B cell (primary cell): Measurements from ENCODE around the gene GARS1. TPM values are rescaled to one million over a fixed set of nuclear protein-coding genes. Genes with fewer than 3 reads are reported as not detected.

Experiments used
- ATAC-seq: fragments of 200-7000 bp; cut with Tn5 transposase; one replicate; pipeline ENCODE4 v1.10.0; 2021; ENCODE audit warnings: low read depth, mild to moderate bottlenecking, moderate number of reproducible peaks, moderate library complexity
- CTCF ChIA-PET: fragments of 350-600 bp; sonication (Branson Sonifier 250); formaldehyde crosslinking; loops from one replicate; lab custom pipeline; 2021; ENCODE audit warnings: antibody characterized with exemption, inconsistent platforms; lab: Charles Lee
- POLR2A ChIA-PET: fragments of 350-600 bp; sonication (Branson Sonifier 250); formaldehyde crosslinking; loops from one replicate; lab custom pipeline; 2021; ENCODE audit warnings: antibody characterized with exemption; lab: Charles Lee
- DNase-seq: peaks from one replicate; pipeline ENCODE4 v3.0.0; 2013
- H2AFZ ChIP-seq: 2 replicates; pipeline ENCODE4 v1.6.1; 2012; ENCODE audit warnings: mild to moderate bottlenecking, low read depth, low read length; ENCODE audit not compliant: insufficient read depth, poor library complexity, severe bottlenecking
- H3K27ac ChIP-seq, 2 donors: 1 replicate in 1 of 2; 2 replicates in 1 of 2; pipeline ENCODE4 v1.5.1; 2012 to 2013; ENCODE audit warnings: low read length in 2 of 2, mild to moderate bottlenecking in 2 of 2, moderate library complexity in 1 of 2
- H3K27me3 ChIP-seq, 4 experiments: fragments of 200-600 bp in 1 of 4; sonication (generic) in 1 of 4; replicated peaks in 1 of 4; 1 replicate in 2 of 4; 2 replicates in 2 of 4; pipeline versions ENCODE4 v1.6.1 to v1.7.0; 2013 to 2016; ENCODE audit warnings: low read length in 3 of 4, mild to moderate bottlenecking in 2 of 4, mixed read lengths in 1 of 4, moderate library complexity in 1 of 4; ENCODE audit not compliant: insufficient read depth in 4 of 4, control insufficient read depth in 3 of 4; ENCODE audit errors: control extremely low read depth in 1 of 4
- H3K36me3 ChIP-seq, 2 experiments: replicated peaks in 1 of 2; 1 replicate in 1 of 2; 2 replicates in 1 of 2; pipeline versions ENCODE4 v1.6.1 to v1.7.1; 2013; ENCODE audit warnings: low read length in 1 of 2; ENCODE audit not compliant: insufficient read depth in 2 of 2, control insufficient read depth in 1 of 2; ENCODE audit errors: control extremely low read depth in 1 of 2, extremely low read depth in 1 of 2
- H3K4me1 ChIP-seq, 2 donors: fragments of 200-600 bp in 1 of 2; sonication (generic) in 1 of 2; 1 replicate in 1 of 2; 2 replicates in 1 of 2; pipeline versions ENCODE4 v1.5.1 to v1.6.1; 2013 to 2017; ENCODE audit warnings: low read length in 2 of 2; ENCODE audit not compliant: control insufficient read depth in 2 of 2, insufficient read depth in 2 of 2
- H3K4me2 ChIP-seq: replicated peaks from 2 replicates; pipeline ENCODE3; 2012; ENCODE audit warnings: mild to moderate bottlenecking, low read depth, low read length; ENCODE audit not compliant: poor library complexity, severe bottlenecking
- H3K4me3 ChIP-seq, 5 experiments: fragments of 200-600 bp in 1 of 5; sonication (generic) in 1 of 5; 1 replicate in 3 of 5; 2 replicates in 2 of 5; pipeline versions ENCODE4 v1.5.1 to v1.7.0; 2011 to 2016; ENCODE audit warnings: low read length in 4 of 5, mild to moderate bottlenecking in 4 of 5, low read depth in 2 of 5, control low read depth in 1 of 5, moderate library complexity in 1 of 5; ENCODE audit not compliant: insufficient read depth in 1 of 5; ENCODE audit errors: control extremely low read depth in 1 of 5, extremely low read depth in 1 of 5
- H3K79me2 ChIP-seq: fragments of 200-600 bp; sonication (generic); one replicate; pipeline ENCODE4 v1.6.0; 2016; ENCODE audit warnings: low read length; ENCODE audit not compliant: control insufficient read depth, insufficient read depth
- H3K9ac ChIP-seq: fragments of 200-600 bp; sonication (generic); 2 replicates; pipeline ENCODE4 v1.6.1; 2017; ENCODE audit warnings: mild to moderate bottlenecking, low read length, moderate library complexity
- H3K9me3 ChIP-seq, 3 donors: one replicate each; pipeline versions ENCODE4 v1.6.1 to v1.7.1; 2013; ENCODE audit warnings: low read length in 2 of 3; ENCODE audit not compliant: control insufficient read depth in 2 of 3, insufficient read depth in 1 of 3; ENCODE audit errors: control extremely low read depth in 1 of 3
- H4K20me1 ChIP-seq: 2 replicates; pipeline ENCODE4 v1.6.0; 2012; ENCODE audit warnings: mild to moderate bottlenecking, low read length; ENCODE audit not compliant: insufficient read depth, control insufficient read depth, poor library complexity, severe bottlenecking
- H3K27ac Mint-ChIP-seq: one replicate; pipeline ENCODE4 v1.8.0; 2021; ENCODE audit warnings: mixed read lengths
- H3K27me3 Mint-ChIP-seq: one replicate; pipeline ENCODE4 v1.8.0; 2021; ENCODE audit warnings: mixed read lengths
- H3K4me1 Mint-ChIP-seq: one replicate; pipeline ENCODE4 v1.8.0; 2021; ENCODE audit warnings: mixed read lengths
- H3K4me3 Mint-ChIP-seq: one replicate; pipeline ENCODE4 v1.8.0; 2021; ENCODE audit warnings: mixed read lengths
- H3K9me3 Mint-ChIP-seq: one replicate; pipeline ENCODE4 v1.8.0; 2022; ENCODE audit warnings: mixed read lengths; ENCODE audit not compliant: insufficient read depth
- CTCF ChIP-seq: fragments of 200-600 bp; IDR thresholded peaks from one replicate; pipeline ENCODE4 v1.8.0; 2022; ENCODE audit warnings: antibody characterized with exemption, mild to moderate bottlenecking
- EZH2 ChIP-seq: IDR thresholded peaks from 2 replicates; pipeline ENCODE4 v1.6.1; 2012; ENCODE audit warnings: borderline replicate concordance, low read depth, mild to moderate bottlenecking, moderate library complexity, low read length; ENCODE audit not compliant: insufficient read depth, poor library complexity, severe bottlenecking
- WGBS: methylation state at CpG from one replicate; pipeline ENCODE4 v1.1.5; 2013; ENCODE audit warnings: missing lambda C conversion rate; ENCODE audit not compliant: insufficient coverage; 5-methylcytosine and 5-hydroxymethylcytosine counted together
- intact Hi-C: fragments of 100-400 bp; cut with micrococcal nuclease; formaldehyde crosslinking; loops from one replicate; pipeline ENCODE4 v1.10.0; 2022
- polyA plus RNA-seq: library from polyadenylated mRNA; depleted of rRNA; stranded (reverse); fragments of >200 nt; gene quantifications from 2 replicates; pipeline ENCODE4 v1.2.3, GENCODE V29; 2012
- total RNA-seq, 2 donors: library from RNA; stranded (reverse); fragments of 120-200 nt in 1 of 2; gene quantifications; 1 replicate in 1 of 2; 2 replicates in 1 of 2; pipeline versions ENCODE4 v1.2.3 to v1.2.4, GENCODE V29; 2013 to 2022

The GARS1 gene
- total and polyA plus RNA-seq, 2 donors (not counting 1 experiment from before 2014, with no cell fraction given) = 54.9 to 61.7 TPM

- H2AFZ ChIP-seq = no peak overlapping the region
- H3K27ac Mint-ChIP-seq = no peak overlapping the region
- TF ChIP-seq EZH2 (no peak), CTCF (peak; percentile 88)
- no peak overlapping the region for H3K27ac ChIP-seq
- ATAC-seq (peak; percentile 45), DNase-seq (peak; percentile 40)
- H3K9me3 ChIP-seq = no peaks in the 10 kb centered on the region
- POLR2A ChIA-PET = no interaction called here
- H3K36me3 ChIP-seq = peaks cover 4 to 8% of the 10 kb centered on the region in 2 experiments
- no peak overlapping the region for H3K4me3 Mint-ChIP-seq
- H3K9ac ChIP-seq = no peak overlapping the region
- intact Hi-C loops = loop anchor here (1.0 kb wide), 1 partner anchor 15 kb away; no protein-coding TSS in a partner anchor
- no peaks in the 10 kb centered on the region for H3K79me2 ChIP-seq
- H3K27me3 ChIP-seq = no peaks in the 10 kb centered on the region
- H3K4me1 Mint-ChIP-seq = peaks cover 5% of the 10 kb centered on the region
- CTCF ChIA-PET = interaction anchor here (0.8 to 3.2 kb wide), 12 partner anchors 8 to 385 kb away, joined by 3 to 30 read pairs (median 4); no protein-coding TSS in a partner anchor
- WGBS = 73% methylated on average over 4 of the region's 6 CpGs
- H4K20me1 ChIP-seq = no peaks in the 10 kb centered on the region
- no peak overlapping the region for H3K4me3 ChIP-seq
- no peak overlapping the region for H3K4me2 ChIP-seq
- no peaks in the 10 kb centered on the region for H3K9me3 Mint-ChIP-seq
- peaks cover 3 to 4% of the 10 kb centered on the region in 2 donors for H3K4me1 ChIP-seq
- no peaks in the 10 kb centered on the region for H3K27me3 Mint-ChIP-seq
These were observed 45.8 kb upstream of the GARS1 start for GRCh38 chr7:30548845-30549244.

GRCh38 chr7:30549931-30550493 is 44.7 kb upstream of the GARS1 start:
- Histone ChIP-seq H3K36me3 (peaks cover 4 to 8% of the 10 kb centered on the region in 2 experiments), H3K27ac (no peak overlapping the region), H3K4me1 (peaks cover 3 to 4% of the 10 kb centered on the region in 2 donors), H3K9me3 (no peaks in the 10 kb centered on the region), H2AFZ (no peak overlapping the region), H3K4me3 (no peak overlapping the region), H3K9ac (no peak overlapping the region), H3K79me2 (no peaks in the 10 kb centered on the region), H4K20me1 (no peaks in the 10 kb centered on the region), H3K4me2 (no peak overlapping the region), H3K27me3 (no peaks in the 10 kb centered on the region)
- Mint-ChIP-seq H3K9me3 (no peaks in the 10 kb centered on the region), H3K27ac (no peak overlapping the region), H3K27me3 (no peaks in the 10 kb centered on the region), H3K4me3 (no peak overlapping the region), H3K4me1 (peaks cover 5% of the 10 kb centered on the region)
- no peak for TF ChIP-seq EZH2
- no peak for TF ChIP-seq CTCF
- no peak for DNase-seq
- ChIA-PET CTCF (interaction anchor here (1.0 to 3.2 kb wide), 10 partner anchors 7 to 274 kb away, joined by 3 to 30 read pairs (median 6); no protein-coding TSS in a partner anchor), POLR2A (no interaction called here)
- ATAC-seq = no peak
- no CpG with 5 or more reads among the region's 7 CpGs for WGBS
- intact Hi-C loops = no loop called here
